MM.1S (cell line): ENCODE measurements around the gene KIAA0930.
"Not testable (repeated sequence)": the region's sequence is repeated elsewhere in the genome, so short reads cannot be mapped to it uniquely, and the experiment has no call there.

Experiments
- DNase-seq: peaks from one replicate; pipeline ENCODE4 v3.0.0-alpha.2; 2015
- H2AFZ ChIP-seq: fragments of 300-600 bp; sonication (generic); 2 replicates; pipeline ENCODE4 v1.6.0; 2016; ENCODE audit warnings: antibody characterized with exemption, low read length
- H3F3A ChIP-seq: fragments of 300-600 bp; sonication (generic); 2 replicates; pipeline ENCODE4 v1.6.1; 2016; ENCODE audit warnings: mild to moderate bottlenecking, antibody characterized with exemption, low read length, moderate library complexity, mixed read lengths; ENCODE audit not compliant: insufficient read depth
- H3K27ac ChIP-seq: fragments of 300-600 bp; sonication (generic); 2 replicates; pipeline ENCODE4 v1.5.1; 2016; ENCODE audit warnings: mild to moderate bottlenecking, low read length
- H3K27me3 ChIP-seq: fragments of 300-600 bp; sonication (generic); replicated peaks from 2 replicates; pipeline ENCODE4 v1.6.0; 2016; ENCODE audit warnings: low read length; ENCODE audit not compliant: insufficient read depth
- H3K36me3 ChIP-seq: fragments of 300-600 bp; sonication (generic); replicated peaks from 2 replicates; pipeline ENCODE4 v1.6.1; 2016; ENCODE audit warnings: mild to moderate bottlenecking, low read length, mixed read lengths; ENCODE audit not compliant: insufficient read depth
- H3K4me1 ChIP-seq: fragments of 300-600 bp; sonication (generic); 2 replicates; pipeline ENCODE4 v1.6.1; 2016; ENCODE audit warnings: low read length, mixed read lengths
- H3K4me2 ChIP-seq: fragments of 300-600 bp; sonication (generic); 2 replicates; pipeline ENCODE4 v1.6.0; 2016; ENCODE audit warnings: low read depth, low read length
- H3K4me3 ChIP-seq: fragments of 300-600 bp; sonication (generic); 2 replicates; pipeline ENCODE4 v1.5.1; 2016; ENCODE audit warnings: low read length, mixed read lengths
- H3K79me2 ChIP-seq: fragments of 300-600 bp; sonication (generic); 2 replicates; pipeline ENCODE4 v1.6.1; 2016; ENCODE audit warnings: mixed run types, low read length, mixed read lengths
- H3K9ac ChIP-seq: fragments of 300-600 bp; sonication (generic); 2 replicates; pipeline ENCODE4 v1.6.1; 2016; ENCODE audit warnings: low read length, mixed read lengths
- H3K9me2 ChIP-seq: fragments of 300-600 bp; sonication (generic); replicated peaks from 2 replicates; pipeline ENCODE4 v1.6.1; 2016; ENCODE audit warnings: mild to moderate bottlenecking, low read length, mixed read lengths; ENCODE audit not compliant: insufficient read depth
- H3K9me3 ChIP-seq: fragments of 300-600 bp; sonication (generic); replicated peaks from 2 replicates; pipeline ENCODE4 v1.6.1; 2016; ENCODE audit warnings: mild to moderate bottlenecking, low read length, mixed read lengths; ENCODE audit not compliant: insufficient read depth
- H4K20me1 ChIP-seq: fragments of 300-600 bp; sonication (generic); 2 replicates; pipeline ENCODE4 v1.6.1; 2016; ENCODE audit warnings: mild to moderate bottlenecking, low read length, moderate library complexity, mixed read lengths; ENCODE audit not compliant: insufficient read depth
- EZH2 ChIP-seq: fragments of 300-600 bp; sonication (generic); optimal IDR thresholded peaks from 2 replicates; pipeline ENCODE3; 2017; ENCODE audit warnings: low read depth, mild to moderate bottlenecking, antibody characterized with exemption, low read length, mixed read lengths
- EZH2phosphoT487 ChIP-seq: fragments of 300-600 bp; sonication (generic); IDR thresholded peaks from 2 replicates; pipeline ENCODE4 v1.6.1; 2018; ENCODE audit warnings: antibody characterized with exemption, low read length
- TF ChIP-seq, protein P1 (sequence below): fragments of 300-600 bp; sonication (generic); IDR thresholded peaks from 2 replicates; pipeline ENCODE4 v1.5.1; 2016; ENCODE audit warnings: antibody characterized with exemption, low read length, mixed read lengths

The KIAA0930 gene

DNA sequence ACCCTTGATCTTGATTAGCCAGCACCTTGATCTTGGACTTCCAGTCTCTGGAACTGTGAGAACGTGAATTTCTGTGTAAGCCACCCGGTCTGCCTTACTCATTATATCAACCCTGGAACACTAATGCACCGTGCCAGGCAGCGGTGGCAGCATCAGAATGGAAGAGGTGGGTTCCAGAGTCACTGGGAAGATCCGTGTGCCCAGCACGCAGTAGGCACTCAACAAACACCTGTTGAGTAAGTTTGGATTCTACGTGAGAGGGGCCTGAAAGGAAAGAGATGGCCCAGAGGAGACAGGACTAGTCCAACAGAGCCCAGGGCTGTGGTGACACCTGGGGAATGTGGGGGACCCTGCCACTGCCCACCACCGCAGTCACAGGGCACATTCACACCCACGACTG lies 37.4 kb upstream of the KIAA0930 start:
- Histone ChIP-seq H3K4me3 (no peak overlapping the region), H3K4me1 (no peaks in the 10 kb centered on the region), H3K36me3 (no peaks in the 10 kb centered on the region), H3K27me3 (peaks cover 8% of the 10 kb centered on the region), H3K4me2 (no peak overlapping the region), H3K79me2 (no peaks in the 10 kb centered on the region), H3K9me2 (no peaks in the 10 kb centered on the region), H3K9ac (no peak overlapping the region), H3K27ac (no peak overlapping the region), H4K20me1 (no peaks in the 10 kb centered on the region), H2AFZ (no peak overlapping the region), H3K9me3 (no peaks in the 10 kb centered on the region), H3F3A (no peaks in the 10 kb centered on the region)
- TF ChIP-seq, protein P1, sequence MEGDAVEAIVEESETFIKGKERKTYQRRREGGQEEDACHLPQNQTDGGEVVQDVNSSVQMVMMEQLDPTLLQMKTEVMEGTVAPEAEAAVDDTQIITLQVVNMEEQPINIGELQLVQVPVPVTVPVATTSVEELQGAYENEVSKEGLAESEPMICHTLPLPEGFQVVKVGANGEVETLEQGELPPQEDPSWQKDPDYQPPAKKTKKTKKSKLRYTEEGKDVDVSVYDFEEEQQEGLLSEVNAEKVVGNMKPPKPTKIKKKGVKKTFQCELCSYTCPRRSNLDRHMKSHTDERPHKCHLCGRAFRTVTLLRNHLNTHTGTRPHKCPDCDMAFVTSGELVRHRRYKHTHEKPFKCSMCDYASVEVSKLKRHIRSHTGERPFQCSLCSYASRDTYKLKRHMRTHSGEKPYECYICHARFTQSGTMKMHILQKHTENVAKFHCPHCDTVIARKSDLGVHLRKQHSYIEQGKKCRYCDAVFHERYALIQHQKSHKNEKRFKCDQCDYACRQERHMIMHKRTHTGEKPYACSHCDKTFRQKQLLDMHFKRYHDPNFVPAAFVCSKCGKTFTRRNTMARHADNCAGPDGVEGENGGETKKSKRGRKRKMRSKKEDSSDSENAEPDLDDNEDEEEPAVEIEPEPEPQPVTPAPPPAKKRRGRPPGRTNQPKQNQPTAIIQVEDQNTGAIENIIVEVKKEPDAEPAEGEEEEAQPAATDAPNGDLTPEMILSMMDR = no peak
- TF ChIP-seq EZH2phosphoT487 (no peak), EZH2 (no peak)
- DNase-seq = no peak

DNA sequence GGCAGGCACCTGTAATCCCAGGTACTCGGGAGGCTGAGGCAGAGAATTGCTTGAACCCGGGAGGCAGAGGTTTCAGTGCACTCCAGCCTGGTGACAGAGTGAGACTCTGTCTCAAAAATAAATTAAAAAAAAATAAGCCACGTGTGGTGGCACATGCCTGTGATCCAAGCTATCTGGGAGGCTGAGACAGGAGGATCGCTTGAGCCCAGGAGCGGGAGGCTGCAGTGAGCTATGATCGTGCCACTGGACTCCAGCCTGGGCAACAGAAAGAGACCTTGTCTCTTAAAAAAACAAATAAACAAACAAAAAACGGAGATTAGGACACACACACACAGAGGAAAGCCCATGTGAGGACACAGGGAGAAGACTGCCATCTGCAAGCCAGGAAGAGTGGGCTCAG lies 37.0 kb upstream of the KIAA0930 start:
- H3K4me3 ChIP-seq, H3K4me1 ChIP-seq, DNase-seq, H2AFZ ChIP-seq, H3K4me2 ChIP-seq, H3F3A ChIP-seq, H3K27ac ChIP-seq, H3K9me3 ChIP-seq, H3K79me2 ChIP-seq, H3K36me3 ChIP-seq, H4K20me1 ChIP-seq, H3K9ac ChIP-seq, H3K27me3 ChIP-seq, H3K9me2 ChIP-seq: not testable (repeated sequence)

DNA sequence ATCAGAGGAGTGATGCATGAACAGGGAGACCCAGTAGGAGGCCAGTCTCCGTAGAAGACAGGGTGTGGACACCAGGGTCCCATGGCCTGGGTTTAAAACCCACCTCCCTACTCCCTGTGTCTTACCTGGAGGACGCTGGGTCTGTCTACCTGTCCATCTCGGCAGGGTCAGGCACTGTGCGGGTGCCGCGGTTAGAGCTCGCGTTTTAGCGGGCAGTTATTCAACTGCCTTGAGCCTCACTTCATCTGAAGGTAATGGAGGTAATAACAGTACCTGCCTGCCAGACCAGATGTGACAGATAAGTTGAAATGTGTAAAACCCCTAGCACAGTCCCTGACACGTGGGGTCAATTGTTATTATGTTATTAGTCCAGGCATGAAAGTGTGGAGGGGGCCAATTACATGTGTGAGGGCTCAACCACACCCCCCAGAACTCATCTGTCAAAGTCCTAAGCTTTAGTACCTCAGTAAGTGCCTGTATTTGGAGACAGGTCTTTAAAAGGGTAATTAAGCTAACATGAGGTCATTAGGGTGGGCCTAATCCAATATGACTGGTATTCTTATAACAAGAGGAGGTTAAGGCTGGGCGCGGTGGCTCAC lies 35.9 kb upstream of the KIAA0930 start:
- Histone ChIP-seq H3K27ac (no peak overlapping the region), H3K4me1 (no peaks in the 10 kb centered on the region), H3K9me3 (no peaks in the 10 kb centered on the region), H3F3A (no peaks in the 10 kb centered on the region), H4K20me1 (no peaks in the 10 kb centered on the region), H3K36me3 (no peaks in the 10 kb centered on the region), H3K9ac (no peak overlapping the region), H3K4me3 (no peak overlapping the region), H3K27me3 (peaks cover 18% of the 10 kb centered on the region), H2AFZ (no peak overlapping the region), H3K79me2 (no peaks in the 10 kb centered on the region), H3K9me2 (no peaks in the 10 kb centered on the region), H3K4me2 (no peak overlapping the region)
- DNase-seq = no peak
- TF ChIP-seq EZH2phosphoT487 = no peak
- TF ChIP-seq, protein P1 = no peak

DNA sequence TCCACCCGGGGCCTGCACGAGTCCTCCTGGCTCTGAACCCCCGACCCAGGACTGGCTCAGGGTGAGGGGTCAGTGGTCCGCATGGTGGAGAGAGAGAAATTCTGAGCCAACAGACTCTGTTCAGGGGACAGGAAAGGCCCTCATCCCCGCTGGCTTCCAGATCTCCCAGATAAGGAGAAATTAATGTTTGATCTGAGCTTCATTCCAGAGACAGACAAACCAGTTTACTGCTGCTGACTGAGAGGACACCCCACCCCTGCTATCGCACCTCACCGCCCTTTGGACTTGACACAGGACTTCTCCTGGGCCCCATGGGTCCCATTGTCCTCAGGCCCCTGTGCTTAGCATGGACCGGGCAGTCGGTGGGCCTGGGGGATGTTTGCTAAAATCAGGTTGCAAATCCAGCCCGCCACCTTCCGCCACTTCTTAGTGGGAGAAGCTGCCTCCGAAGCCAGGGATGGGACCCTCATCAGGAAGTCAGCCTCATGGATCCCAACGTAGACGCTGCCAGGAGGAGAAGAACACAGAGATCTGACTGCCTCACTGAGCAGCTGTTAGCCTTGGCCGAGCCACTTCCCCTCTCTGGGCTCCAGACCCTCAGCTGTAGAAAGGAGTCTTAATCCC lies 32.9 kb upstream of the KIAA0930 start:
- Histone ChIP-seq H3K9me3 (no peaks in the 10 kb centered on the region), H3K36me3 (no peaks in the 10 kb centered on the region), H2AFZ (no peak overlapping the region), H3K79me2 (no peaks in the 10 kb centered on the region), H3K27me3 (peaks cover 39% of the 10 kb centered on the region), H3K27ac (no peak overlapping the region), H4K20me1 (no peaks in the 10 kb centered on the region), H3K4me1 (0 out of 2 replicates have a peak, but pooled peaks cover 3% of the 10 kb centered on the region), H3K4me2 (no peak overlapping the region), H3K9me2 (no peaks in the 10 kb centered on the region), H3K4me3 (no peak overlapping the region), H3F3A (no peaks in the 10 kb centered on the region), H3K9ac (no peak overlapping the region)
- TF ChIP-seq EZH2phosphoT487 = no peak
- TF ChIP-seq, protein P1 = no peak
- no peak for TF ChIP-seq EZH2
- no peak for DNase-seq
